UCSD-AML1 (cell line): ENCODE results near the gene ZBBX.

Experiments
- DNase-seq: peaks from one replicate; lab custom pipeline; 2025; ENCODE audit not compliant: unreplicated experiment; lab: John Stamatoyannopoulos, UW

Gene ZBBX

DNA sequence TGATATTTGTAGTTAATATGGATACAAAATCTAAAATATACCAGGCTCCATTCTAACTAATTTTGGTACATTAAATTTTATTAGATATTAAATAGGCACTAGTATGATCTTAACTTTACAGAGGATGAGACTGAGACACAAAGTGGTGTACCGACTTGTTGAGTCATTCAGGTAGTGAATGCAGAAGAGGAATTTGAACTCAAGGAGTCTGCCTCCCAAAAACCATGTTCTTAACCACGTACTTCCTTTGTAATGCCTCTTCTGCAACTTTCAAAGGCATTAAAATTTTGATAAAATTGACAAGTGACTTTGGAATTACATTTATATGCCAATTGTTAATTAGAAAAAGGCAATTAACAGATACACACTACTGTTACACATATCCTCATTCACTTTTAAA is 61.8 kb downstream of the ZBBX start:
- DNase-seq: no peak

DNA sequence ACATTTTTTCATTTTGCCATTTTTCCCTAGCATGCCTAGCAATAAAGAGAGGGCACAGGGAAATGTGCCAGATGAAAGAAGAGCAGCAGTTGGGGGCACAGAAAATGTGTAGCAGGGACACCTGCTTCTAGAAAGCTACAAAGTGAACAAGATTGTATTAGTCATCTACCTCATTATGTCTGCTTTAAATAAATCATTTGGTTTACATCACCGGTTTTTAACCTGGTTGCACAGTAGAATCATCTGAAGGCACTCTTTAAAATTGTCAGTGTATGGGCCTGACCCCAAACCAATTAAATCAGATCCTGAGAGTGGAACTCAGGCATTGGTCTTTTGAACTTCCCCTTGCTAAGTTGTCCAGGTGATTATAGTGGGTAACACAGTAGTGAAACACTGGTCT is 73.8 kb downstream of the ZBBX start:
- DNase-seq: no peak

DNA sequence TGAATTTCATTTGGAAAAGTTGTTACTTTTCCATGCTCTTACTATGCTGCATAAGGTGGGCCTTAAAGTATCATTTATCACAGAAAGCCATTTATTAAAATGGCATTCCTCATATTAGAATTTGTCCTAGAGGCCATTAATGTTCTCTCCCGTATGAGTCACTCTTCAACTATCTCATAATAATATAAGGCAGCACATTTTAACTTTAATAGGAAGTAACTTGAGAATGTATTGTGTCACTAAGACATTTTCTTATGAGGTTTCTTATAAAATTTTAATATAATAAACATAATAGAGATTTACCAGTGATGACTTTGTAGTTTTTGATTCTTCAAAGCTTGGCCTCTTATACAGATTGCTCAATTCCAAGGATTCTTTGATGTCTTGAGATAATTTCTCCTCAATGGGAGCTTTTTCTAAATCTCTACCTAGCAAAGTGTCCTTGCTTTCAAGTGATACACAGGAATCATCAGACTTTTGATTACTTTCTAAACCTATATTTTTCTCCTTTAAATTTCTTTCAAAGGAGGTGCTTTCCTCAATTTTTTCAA is 74.7 kb downstream of the ZBBX start:
- DNase-seq: no peak

DNA sequence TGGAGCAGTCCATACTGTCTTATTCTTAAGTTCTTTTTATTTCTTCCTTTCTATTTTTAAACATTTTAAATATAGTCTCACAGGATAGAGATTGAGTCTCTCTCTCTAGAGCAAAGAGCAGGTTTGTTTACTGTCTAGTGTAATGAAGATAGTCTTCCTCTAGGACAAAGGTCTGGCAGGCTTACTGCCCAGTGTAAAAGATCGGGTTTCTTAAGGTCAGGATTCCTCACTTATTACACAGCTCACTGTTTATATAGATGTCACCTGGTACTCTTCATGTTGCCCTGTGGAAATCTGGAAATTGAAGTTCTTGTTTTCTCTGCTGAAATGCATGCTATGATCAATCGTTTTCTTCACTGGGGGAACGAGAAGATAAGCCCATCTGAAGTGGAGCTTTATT is 76.0 kb downstream of the ZBBX start:
- DNase-seq: no peak

DNA sequence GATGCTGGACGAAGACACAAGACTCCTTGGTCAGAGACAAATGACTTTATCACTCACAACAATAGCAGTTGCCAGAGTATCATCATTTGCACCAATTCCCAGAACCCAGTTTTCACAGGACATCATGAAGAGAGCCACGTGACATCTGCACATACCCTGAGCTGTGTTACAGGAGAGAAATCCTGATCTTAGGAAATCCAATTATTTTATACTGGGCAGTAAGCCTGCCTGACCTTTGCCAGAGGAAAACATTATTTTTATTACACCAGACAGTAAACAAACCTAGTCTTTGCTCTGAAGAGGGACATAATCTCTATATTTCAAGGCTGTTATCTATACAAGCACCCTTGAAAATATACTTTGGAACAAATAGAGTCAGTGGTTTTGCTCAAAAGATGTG is 77.4 kb downstream of the ZBBX start:
- no peak for DNase-seq

DNA sequence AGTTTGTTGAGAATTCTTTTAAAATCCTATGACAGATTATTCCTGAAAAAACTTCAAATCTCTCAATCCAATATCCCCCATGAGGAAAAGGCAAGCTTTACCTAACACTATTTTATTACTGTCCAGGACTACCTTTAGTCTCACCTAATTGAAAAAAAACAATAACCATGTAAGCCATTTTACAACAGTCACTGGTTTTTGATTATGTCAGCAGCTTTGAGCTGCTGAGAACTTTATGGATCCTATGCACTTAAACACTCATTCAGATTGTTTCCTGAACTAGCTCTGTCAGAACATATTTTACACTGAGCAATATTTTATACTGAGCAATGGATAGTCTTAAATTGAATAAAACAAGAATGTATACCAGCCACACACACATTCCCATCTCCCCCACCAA is 79.9 kb downstream of the ZBBX start:
- DNase-seq: no peak

DNA sequence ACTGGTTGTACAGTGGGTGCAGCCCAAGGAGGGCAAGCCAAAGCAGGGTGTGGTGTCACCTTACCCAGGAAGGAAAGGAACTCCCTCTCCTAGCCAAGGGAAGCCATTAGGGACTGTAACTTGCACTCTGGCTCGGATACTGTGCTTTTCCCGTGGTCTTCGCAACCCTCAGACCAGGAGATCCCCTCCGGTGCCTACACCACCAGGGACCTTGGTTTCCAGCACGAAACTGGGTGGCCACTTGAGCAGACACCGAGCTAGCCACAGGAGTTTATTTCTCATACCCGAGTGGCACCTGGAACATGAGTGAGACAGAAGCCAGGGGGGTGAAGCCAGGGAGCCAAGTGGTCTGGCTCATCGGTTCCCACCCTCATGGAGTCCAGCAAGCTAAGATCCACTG is 90.7 kb downstream of the ZBBX start:
- no peak for DNase-seq

DNA sequence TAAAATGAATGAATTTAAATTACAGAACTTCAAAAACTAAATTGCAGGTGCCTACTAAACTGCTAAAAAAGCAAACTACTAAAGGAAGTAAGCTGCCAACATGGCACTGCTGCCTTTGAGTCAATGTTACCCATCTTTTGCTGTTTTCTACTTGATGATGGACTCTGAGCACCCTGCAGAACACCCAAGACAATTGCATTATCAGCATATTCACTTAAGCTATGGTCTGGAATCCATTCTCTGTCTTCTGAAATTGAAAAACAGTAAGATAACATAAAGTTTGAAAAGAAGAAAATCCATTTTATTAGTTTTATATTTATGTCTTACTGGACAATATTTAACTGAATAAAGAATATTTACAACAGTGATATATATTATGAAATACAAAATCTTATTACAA is 91.4 kb downstream of the ZBBX start:
- DNase-seq: no peak

DNA sequence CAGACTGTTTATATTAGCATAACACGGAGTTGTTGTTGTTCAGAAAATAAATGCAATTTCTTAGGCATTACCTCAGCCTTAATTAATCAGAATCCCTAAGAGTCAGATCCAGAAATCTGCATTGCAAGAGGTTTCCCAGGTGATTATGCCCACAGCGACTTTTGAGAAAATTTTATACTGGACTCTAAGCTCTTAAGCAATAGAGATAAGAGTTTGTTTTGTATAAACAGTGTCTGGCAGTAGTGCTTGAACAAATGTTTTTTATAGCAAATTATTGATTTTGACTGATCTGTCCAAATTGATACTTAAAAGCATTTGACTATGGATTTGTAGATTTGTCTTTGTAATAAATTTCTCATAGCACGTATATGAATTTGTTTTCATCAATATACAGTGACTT is 92.8 kb downstream of the ZBBX start:
- no peak for DNase-seq

DNA sequence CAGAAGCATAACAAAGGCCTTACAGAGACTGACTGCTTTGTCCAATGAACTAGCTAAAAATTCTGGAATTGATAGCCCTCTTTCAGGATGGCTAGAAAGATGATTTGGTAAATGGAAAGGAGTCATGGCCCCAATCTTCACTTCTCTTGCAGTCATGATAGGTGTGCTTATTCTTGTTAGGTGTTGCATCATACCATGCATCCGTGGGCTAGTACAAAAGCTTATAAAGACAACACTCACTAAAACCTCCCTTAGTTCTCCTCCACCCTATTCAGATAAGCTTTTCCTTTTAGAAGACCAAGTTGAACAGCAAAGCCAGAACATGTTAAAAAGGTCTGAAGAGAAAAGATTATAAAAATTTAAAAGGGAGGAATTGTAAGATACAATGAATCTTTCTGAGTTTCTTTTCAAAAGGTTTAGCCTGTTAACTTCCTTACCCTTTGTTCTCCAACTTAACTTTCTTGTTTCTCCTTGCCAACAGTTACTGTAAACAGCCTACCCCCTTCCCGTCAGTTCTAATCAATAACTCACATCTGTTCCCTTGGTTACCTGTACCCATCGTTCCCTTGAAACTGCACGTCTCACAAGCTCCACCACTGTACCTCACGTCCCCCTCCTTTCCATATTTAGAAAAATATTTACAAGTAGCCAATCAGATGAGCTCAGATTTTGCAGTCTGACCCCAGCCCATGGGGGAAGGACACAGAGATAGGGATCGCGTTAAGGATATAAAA is 105.8 kb downstream of the ZBBX start:
- DNase-seq: no peak

DNA sequence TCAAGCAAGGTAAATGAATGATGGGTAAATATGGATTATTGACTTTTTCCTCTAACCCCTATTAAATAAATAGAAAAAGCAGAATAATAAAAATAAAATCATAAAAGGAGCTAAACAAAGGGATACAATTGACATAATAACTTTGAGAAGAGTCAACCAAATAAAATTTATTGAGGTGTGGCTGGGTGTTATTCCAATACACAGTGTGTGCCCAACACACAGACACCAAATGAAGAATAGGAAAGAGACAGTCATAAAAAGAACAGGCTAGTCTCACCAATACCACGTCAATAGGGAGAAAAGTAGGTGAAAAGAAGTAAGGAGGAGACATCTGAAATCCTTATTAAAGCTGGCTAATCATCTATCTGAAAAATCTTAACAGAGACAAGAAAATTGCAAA is 127.1 kb downstream of the ZBBX start:
- no peak for DNase-seq

DNA sequence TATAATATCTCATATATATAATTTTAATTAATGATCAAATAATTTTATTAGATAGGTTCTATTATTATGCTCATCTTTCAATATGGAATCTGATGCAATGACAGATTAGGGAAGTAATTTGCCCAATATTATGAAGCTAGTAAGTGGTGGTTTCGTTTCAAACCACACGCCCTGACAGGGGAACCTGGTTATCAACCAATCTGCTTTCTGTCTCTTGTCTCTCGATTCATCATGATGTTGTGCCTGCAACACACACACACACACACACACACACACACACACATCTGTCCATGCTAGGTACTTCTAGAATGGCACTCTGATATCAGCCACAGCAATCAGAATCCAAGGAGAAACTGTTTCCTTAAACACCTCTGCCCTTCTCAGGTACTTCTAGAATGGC is 128.4 kb downstream of the ZBBX start:
- no peak for DNase-seq

DNA sequence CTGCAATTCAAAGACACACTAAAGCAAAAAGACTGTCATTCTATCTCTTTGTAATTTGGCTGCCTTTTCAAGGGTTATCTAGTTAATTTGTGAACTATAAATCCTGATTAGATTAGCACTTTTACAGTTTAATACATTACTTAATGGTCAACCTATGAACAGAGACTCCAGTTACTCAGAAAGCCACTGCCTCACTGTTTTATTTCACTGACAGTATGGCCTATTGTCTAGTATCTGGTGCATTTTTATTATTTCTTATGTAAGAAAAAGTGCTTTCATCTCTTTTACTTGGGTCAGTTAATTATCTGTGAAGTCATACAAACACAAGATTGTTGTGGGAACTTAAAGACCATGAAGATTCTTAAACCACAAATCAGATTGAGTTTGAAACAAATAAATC is 133.8 kb downstream of the ZBBX start:
- no peak for DNase-seq

DNA sequence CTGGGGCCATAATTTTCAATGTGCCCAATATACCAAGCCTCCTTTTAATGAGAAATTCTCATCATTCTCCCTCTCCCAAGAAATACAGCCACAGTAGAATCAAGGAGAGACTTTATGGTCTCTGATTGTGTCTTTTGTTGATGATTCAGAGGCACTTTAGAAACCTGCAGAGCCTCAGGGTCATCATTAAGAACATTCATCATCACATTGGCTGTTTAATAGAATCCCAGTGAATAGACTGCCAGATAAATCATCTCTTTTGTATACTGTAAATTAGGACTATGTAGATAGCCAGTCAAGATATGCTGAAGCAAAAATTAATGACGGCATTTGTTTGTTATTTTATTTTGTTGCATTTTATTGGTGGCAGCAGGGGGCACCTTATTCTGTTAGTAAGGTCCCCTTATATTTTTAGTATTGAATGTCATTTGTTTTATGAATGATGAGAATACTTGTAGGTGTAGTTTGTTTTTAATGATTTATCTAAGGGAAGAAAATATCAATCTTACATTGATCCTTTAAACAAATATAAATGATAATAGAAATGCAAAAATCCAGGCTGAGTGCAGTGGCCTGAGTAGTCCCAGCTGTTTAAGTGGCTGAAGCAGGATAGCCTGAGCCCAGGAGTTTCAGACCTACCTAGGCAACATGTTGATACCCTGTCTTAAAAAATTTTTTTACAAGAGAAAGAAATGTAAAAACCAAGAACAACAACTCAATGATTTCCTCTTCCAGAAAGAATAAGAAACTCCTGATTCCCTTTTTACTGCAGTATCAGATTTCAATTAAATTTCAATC is 138.8 kb downstream of the ZBBX start:
- DNase-seq: no peak

DNA sequence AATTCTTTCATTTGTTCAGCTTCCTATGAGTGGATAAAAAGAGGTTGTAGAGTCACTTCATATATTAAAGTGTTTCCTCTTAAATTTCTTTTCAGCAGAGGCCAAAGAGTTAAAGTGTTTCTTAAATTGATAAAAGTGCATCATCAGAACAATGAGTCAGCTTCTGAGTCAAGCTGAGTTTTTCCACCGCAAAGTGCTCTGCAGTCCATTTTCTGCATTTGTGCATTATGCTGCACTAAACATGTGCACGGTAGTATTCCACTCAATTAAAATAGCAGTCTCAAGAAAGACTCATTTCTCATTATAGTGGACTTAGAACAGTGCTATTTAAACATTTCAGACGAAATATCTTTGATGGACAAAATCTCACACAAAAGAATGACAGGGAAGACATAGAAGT is 152.0 kb downstream of the ZBBX start:
- DNase-seq: no peak

DNA sequence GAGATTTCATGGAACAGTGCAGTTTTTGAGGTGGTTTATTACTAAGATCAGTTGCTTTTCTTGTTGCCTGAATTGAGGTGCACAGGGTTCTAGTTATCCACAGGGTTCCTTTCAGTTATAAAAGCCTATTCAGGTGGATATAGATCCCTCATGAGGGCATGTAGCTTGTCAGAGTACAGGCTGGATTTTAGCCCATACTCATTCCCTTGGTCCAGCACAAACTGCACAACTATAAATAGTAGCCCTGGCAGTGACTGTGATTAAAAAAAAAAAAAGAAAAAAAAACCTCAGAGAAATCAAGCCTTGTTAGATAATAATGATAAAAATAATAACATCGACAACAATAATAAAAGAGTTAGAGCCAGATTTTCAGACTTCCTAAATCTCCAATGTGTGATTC is 154.3 kb downstream of the ZBBX start:
- no peak for DNase-seq

DNA sequence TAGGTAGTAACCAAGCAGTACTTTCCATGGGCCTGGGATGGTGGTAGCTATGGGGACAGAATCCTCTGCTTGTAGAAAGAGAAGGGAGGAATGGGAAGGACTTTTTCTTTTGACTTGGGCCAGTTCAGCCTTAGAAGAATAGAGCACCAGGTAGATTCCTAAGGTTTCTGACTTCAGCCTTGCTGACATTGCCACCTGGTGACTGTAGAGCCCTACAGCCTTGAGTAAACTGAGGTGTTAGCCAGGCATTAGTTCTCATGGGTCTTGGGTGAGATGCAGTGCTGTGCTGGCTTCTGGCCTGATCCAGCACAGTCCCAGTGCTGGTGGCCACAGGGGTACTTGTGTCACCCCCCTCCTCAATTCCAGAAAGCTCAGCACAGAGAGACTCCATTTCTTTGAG is 171.1 kb downstream of the ZBBX start:
- no peak for DNase-seq

DNA sequence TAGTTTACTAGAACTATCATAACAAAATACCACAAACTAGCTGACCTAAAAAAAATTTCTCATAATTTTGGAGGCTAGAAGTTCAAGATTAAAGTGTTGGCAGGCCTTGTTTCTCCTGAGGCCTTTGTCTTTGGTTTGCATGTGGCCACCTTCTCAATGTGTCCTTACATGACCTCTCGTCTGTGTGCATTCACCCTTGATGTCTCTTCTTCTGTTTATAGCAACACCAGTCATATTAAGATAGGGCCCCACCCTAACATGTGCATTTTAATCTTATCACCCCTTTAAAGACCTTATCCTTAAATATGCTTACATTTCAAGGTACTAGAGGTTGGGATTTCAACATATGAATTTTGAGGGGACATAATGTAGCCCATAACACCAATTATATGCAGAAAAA is 177.0 kb downstream of the ZBBX start:
- DNase-seq: no peak

DNA sequence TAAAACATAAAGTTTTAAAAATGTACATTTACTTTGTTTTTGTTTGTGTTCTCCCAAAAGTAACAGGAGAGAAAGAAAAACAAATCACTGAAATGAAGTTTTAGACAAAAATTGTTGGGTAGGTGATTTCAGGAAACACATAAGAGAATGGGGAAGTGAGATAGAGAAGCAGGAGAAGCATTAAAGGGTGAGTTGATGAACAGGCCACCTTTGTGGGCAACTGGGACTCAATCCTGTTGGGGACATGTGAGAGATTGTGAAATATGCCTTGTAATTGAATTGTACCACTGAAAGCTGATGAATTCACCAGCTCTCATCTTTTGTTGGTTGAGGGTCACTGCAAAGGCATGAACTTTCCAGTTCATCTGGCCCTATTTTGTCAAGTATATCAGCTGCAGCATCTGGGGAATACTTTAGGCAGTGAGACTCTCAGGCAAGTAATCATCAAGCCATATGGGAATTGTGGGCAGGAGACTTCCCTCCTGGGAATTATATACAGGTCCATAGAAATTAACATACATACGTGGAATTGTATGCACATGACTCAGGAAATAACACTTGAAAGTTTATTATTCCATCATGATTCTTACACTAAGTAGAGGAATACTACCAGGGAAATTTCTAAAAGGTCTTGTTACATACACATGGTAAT is 181.0 kb downstream of the ZBBX start:
- no peak for DNase-seq
